HG03280 (cell line): ENCODE results near the gene RHD.
"Not testable (repeated sequence)": the region's sequence is repeated elsewhere in the genome, so short reads cannot be mapped to it uniquely, and the experiment has no call there.

Source experiments
- ATAC-seq: cut with Tn5 transposase; IDR thresholded peaks from one replicate; pipeline ENCODE4 v1.9.1; 2021; ENCODE audit warnings: mild to moderate bottlenecking, moderate library complexity; ENCODE audit not compliant: unreplicated experiment

The RHD gene

DNA sequence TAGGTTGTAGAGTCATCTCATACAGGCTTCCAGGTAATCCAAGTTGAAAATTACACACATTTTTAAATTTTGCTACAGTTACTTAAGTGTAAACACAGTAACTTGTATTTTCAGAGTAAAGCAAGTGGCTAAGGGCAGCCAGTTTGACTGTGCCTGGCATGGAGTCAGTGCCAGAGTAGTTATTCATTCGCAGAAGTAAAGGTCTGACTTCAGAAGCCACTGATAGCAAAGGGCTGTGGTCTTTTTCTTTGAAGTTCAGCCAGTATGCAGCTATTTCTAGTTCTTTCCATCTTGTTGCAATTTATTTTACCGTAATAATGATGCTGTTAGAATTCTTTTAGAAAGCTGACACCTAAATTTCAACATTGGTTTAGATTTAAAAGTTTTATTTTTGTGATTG, 75.2 kb downstream of the RHD start:
- ATAC-seq, result no peak

- no peak for ATAC-seq
Observed at GRCh38 chr1:25349606-25350005, 77.3 kb downstream of the RHD start.

DNA sequence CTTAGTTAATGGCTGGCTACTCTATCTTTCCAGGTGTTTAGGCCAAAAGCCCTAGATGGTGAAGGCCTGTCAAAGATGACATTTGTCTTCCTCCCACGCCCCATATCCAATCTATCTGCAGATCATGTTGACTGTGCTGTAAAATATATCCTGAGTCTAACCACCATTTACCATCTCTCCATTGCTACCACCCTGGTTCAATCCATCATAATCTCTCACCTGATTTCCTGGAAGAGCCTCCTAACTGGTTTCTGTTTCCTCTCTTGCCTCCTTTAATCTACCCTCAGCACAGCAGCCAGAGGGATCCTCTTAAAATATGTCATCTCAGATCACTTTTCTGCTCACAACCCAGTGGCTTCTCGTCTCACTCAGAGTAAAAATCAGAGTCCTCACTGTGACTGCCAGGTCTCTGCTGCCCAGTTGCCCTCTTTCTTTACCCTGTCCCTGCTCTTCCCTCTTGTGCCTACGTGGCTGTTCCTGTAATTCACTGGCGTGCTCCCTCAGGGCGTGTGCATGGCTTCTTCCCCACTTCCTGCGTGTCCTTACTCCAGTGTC, 83.6 kb downstream of the RHD start:
- ATAC-seq, result no peak

GRCh38 chr1:25356441-25356840, 84.1 kb downstream of the RHD start:
- no peak for ATAC-seq

GRCh38 chr1:25356848-25357247, 84.5 kb downstream of the RHD start:
- ATAC-seq, result no peak

- no peak for ATAC-seq
Observed at GRCh38 chr1:25360596-25361581, 88.6 kb downstream of the RHD start.

GRCh38 chr1:25361901-25362300, 89.6 kb downstream of the RHD start:
- ATAC-seq, result no peak

DNA sequence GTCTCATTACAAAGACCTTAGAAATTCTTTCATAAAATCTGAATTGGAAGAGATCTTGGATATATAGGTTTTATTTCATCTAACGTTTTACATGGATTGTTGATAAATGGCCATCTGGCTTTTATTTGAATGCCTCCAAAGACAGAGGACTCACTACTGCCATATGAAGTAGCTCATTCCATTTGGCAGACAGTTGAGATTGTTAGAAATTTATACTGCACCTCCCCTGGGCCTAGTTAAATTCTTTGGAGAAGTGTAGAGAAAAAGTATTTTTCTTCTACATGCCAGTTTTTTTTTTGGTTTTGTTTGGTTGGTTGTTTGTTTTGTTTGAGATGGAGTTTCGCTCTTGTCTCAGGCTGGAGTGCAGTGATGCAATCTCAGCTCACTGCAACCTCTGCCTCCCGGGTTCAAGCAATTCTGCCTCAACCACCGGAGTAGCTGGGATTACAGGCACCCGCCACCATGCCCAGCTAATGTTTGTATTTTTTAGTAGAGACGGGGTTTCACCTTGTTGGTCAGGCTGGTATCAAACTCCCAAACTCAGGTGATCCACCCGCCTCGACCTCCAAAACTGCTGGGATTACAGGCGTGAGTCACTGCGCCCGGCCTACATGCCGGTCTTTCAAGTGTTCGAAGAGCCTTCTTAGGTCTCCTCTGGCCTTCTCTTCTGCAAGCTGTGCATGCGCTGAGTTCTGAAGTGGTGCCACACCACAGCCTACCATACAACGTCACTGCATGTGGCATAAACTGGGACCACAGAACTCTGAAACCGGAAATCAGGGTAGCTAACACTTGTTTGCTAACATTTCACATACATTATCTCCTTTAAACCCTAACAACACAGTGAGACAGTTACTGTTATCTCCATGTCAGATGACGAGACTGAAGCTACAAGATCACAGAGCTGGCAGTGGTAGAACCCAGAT, 90.6 kb downstream of the RHD start:
- ATAC-seq, result not testable (repeated sequence)

DNA sequence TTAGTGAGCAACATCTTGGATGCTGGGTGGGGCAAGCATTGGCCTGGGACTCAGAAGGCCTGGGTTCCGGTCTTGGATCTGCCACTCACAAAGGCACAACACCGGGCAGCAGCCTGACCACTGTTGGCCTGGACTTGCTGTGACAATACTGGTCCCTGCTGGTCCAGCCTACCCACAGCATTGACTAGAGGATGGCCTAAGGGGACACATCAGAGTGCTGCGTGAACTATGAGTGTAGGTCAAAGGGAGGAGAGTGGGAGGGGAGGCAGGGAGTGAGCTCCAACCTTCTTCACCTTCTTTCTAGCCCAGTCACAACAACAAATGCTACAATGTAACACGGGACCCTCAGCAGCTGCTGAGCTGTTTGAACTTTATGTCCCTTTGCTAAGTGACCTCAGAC, 96.9 kb downstream of the RHD start:
- ATAC-seq, result no peak

DNA sequence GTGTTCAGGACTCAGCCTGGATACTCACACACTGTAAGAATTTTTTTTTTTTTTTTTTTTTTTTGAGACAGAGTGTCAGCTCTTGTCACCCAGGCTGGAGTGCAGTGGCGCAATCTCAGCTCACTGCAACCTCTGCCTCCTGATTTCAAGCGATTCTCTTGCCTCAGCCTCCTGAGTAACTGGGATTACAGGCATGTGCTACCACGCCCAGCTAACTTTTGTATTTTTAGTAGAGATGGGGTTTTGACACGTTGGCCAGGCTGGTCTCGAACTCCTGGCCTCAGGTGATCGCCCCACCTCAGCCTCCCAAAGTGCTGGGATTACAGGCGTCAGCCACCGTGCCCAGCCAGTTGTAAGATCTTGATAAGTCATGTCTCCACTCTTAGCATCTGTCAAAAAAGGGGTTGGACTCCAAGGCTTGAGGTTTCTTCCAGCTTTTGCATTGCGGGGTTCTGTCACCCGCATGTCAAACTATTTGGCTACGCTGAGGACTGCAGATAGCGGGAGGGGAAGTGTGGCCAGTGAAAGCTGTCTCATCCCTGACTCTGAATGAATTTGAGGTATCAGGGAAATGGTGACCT, 97.5 kb downstream of the RHD start:
- ATAC-seq, result not testable (repeated sequence)

- ATAC-seq, result not testable (repeated sequence)
Observed at GRCh38 chr1:25371757-25372156, 99.4 kb downstream of the RHD start.

DNA sequence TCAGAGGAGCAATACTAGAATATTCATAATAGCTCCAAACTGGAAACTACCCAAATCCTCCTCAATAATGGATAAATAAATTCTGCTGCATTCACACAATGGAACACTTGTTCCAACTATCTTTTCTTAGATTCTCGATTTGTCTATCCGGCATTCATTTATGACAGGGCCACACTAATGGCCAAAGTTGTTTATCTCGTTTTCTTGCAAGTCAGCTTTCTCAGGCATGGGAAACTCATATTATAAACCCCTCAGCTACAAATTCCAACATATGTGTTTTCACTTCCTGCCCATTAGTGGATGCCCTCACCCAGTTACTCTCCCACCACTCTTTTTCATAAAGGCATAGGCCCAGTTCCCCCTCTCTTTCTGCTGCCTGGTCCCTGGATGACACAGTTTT, 106.1 kb downstream of the RHD start:
- not testable (repeated sequence) for ATAC-seq
